Endothelial cell of umbilical vein (primary cell): Measurements from ENCODE around the gene EPO. TPM values are rescaled to one million over a fixed set of nuclear protein-coding genes. Genes with fewer than 3 reads are reported as not detected.

Source experiments
- Bru-seq: library from RNA; stranded (reverse); fragments of 400-500 nt; gene quantifications from one replicate; lab custom pipeline; 2021; lab: Mats Ljungman, UMichigan
- BruChase-seq, 2 experiments: library from RNA; stranded (reverse); fragments of 400-500 nt; gene quantifications; one replicate each; lab custom pipeline; 2021; lab: Mats Ljungman, UMichigan
- BruUV-seq: library from RNA; stranded (reverse); fragments of 400-500 nt; replicated peaks from 2 replicates; lab custom pipeline; 2021; lab: Mats Ljungman, UMichigan
- CTCF ChIA-PET: fragments of 300-600, 350-600 bp; sonication (Branson Sonifier 250); formaldehyde crosslinking; loops from one replicate; lab custom pipeline; 2021; ENCODE audit warnings: antibody characterized with exemption, inconsistent platforms; lab: Charles Lee
- POLR2A ChIA-PET: fragments of 300-600, 350-600 bp; sonication (Branson Sonifier 250); formaldehyde crosslinking; loops from one replicate; lab custom pipeline; 2021; ENCODE audit warnings: antibody characterized with exemption, inconsistent platforms; lab: Charles Lee
- DNase-seq: peaks from one replicate; pipeline ENCODE4 v3.0.0-alpha.2; 2011; ENCODE audit warnings: low read depth, low spot score
- FAIRE-seq: peaks from 2 replicates; lab custom pipeline; 2011; peaks lifted over from hg19 to GRCh38; lab: Jason Lieb, UNC
- H2AFZ ChIP-seq: 2 replicates; pipeline ENCODE4 v1.6.0; 2012; ENCODE audit warnings: low read depth, low read length, control low read depth, inconsistent platforms
- H3K27ac ChIP-seq: 2 replicates; pipeline ENCODE4 v1.5.1; 2011; ENCODE audit warnings: low read depth, mild to moderate bottlenecking, control low read depth, low read length, moderate library complexity; ENCODE audit not compliant: insufficient read depth
- H3K27me3 ChIP-seq, 2 experiments: 2 replicates each; pipeline versions ENCODE4 v1.6.0 to v1.6.1; 2011; ENCODE audit warnings: low read length in 2 of 2, mixed read lengths in 1 of 2; ENCODE audit not compliant: control insufficient read depth in 2 of 2, insufficient read depth in 2 of 2
- H3K36me3 ChIP-seq, 2 experiments: 2 replicates in 1 of 2; 3 replicates in 1 of 2; pipeline ENCODE4 v1.5.1; 2011; ENCODE audit warnings: low read length in 2 of 2, mild to moderate bottlenecking in 1 of 2, moderate library complexity in 1 of 2; ENCODE audit not compliant: control insufficient read depth in 2 of 2, insufficient read depth in 2 of 2; ENCODE audit errors: extremely low read depth in 1 of 2
- H3K4me1 ChIP-seq: 3 replicates; pipeline ENCODE4 v1.5.1; 2011; ENCODE audit warnings: mild to moderate bottlenecking, low read length; ENCODE audit not compliant: control insufficient read depth, insufficient read depth; ENCODE audit errors: extremely low read depth
- H3K4me2 ChIP-seq: 2 replicates; pipeline ENCODE4 v1.6.1; 2011; ENCODE audit warnings: low read length, control low read depth, mixed read lengths; ENCODE audit not compliant: insufficient read depth
- H3K4me3 ChIP-seq, 3 experiments: fragments of 200-600 bp in 1 of 3; sonication (generic), shearing (Covaris generic) in 1 of 3; replicated peaks in 1 of 3; 2 replicates each; pipeline ENCODE4 v1.5.1; 2011 to 2016; ENCODE audit warnings: control low read depth in 3 of 3, low read length in 3 of 3, mild to moderate bottlenecking in 2 of 3, inconsistent platforms in 1 of 3, low read depth in 1 of 3, moderate library complexity in 1 of 3; ENCODE audit not compliant: insufficient read depth in 1 of 3
- H3K79me2 ChIP-seq: 2 replicates; pipeline ENCODE4 v1.6.0; 2012; ENCODE audit warnings: low read length, inconsistent platforms; ENCODE audit not compliant: control insufficient read depth, insufficient read depth
- H3K9ac ChIP-seq: replicated peaks from 2 replicates; pipeline ENCODE3; 2011; ENCODE audit warnings: low read length, control low read depth; ENCODE audit not compliant: insufficient read depth; ENCODE audit errors: extremely low read depth
- H3K9me1 ChIP-seq: replicated peaks from 3 replicates; pipeline ENCODE4 v1.6.0; 2011; ENCODE audit warnings: mild to moderate bottlenecking, low read length; ENCODE audit not compliant: control insufficient read depth, insufficient read depth; ENCODE audit errors: extremely low read depth
- H3K9me3 ChIP-seq: replicated peaks from 2 replicates; pipeline ENCODE4 v1.5.1; 2012; ENCODE audit warnings: low read length, inconsistent platforms; ENCODE audit not compliant: control insufficient read depth, insufficient read depth
- H4K20me1 ChIP-seq: replicated peaks from 2 replicates; pipeline ENCODE3; 2011; ENCODE audit warnings: mild to moderate bottlenecking, low read length; ENCODE audit not compliant: control insufficient read depth, insufficient read depth; ENCODE audit errors: extremely low read depth
- CTCF ChIP-seq, 2 donors: IDR thresholded peaks; 1 replicate in 1 of 2; 2 replicates in 1 of 2; pipeline ENCODE4 v1.5.1; 2011; ENCODE audit warnings: low read length in 2 of 2, mild to moderate bottlenecking in 2 of 2, moderate library complexity in 2 of 2, control low read depth in 1 of 2, inconsistent platforms in 1 of 2, low read depth in 1 of 2; ENCODE audit not compliant: insufficient read depth in 1 of 2; ENCODE audit errors: extremely low read depth in 1 of 2
- EZH2 ChIP-seq: IDR thresholded peaks from 2 replicates; pipeline ENCODE4 v1.6.1; 2012; ENCODE audit warnings: borderline replicate concordance, low read depth, mild to moderate bottlenecking, moderate library complexity, low read length, inconsistent platforms; ENCODE audit not compliant: severe bottlenecking
- GATA2 ChIP-seq: IDR thresholded peaks from 2 replicates; pipeline ENCODE4 v1.7.0; 2011; ENCODE audit warnings: low read depth, mild to moderate bottlenecking, moderate library complexity, mixed read lengths, low read length; ENCODE audit not compliant: insufficient read length, insufficient read depth
- dilution Hi-C: fragments of 300-500 bp; cut with MboI; formaldehyde crosslinking; loops from one replicate; pipeline ENCODE4 v1.15.0; 2019; ENCODE audit warnings: low sequenced_read_pairs; ENCODE audit not compliant: extremely low pct_ligation_motif_present
- intact Hi-C: fragments of 100-400 bp; cut with micrococcal nuclease; formaldehyde crosslinking; loops from one replicate; pipeline ENCODE4 v1.10.0; 2022
- long read RNA-seq: library from polyadenylated mRNA; stranded (forward); transcript quantifications from one replicate; pipeline ENCODE4 v2.0.0, GENCODE V29; 2021
- polyA minus RNA-seq, 3 experiments: library from RNA; depleted of rRNA, polyadenylated mRNA; stranded (reverse); fragments of >200 nt; gene quantifications; 1 replicate in 1 of 3; 2 replicates in 2 of 3; pipeline ENCODE4 v1.2.3, GENCODE V29; 2011
- polyA plus RNA-seq, 4 experiments: library from polyadenylated mRNA; depleted of rRNA in 3 of 4; stranded (reverse) in 3 of 4; unstranded in 1 of 4; fragments of >200 nt; gene quantifications; 2 replicates each; pipeline versions ENCODE4 v1.2.1 to v1.2.3, GENCODE V29; 2011 to 2012; ENCODE audit warnings: missing spikeins in 1 of 4
- total RNA-seq: library from RNA; stranded (reverse); gene quantifications from 2 replicates; pipeline ENCODE4 v1.2.3, GENCODE V29; 2021

The EPO gene
- total RNA-seq (not detected in 2 replicates), polyA plus RNA-seq (not detected in 2 replicates), polyA minus RNA-seq (not detected in 2 replicates), Bru-seq, nascent RNA (not detected), BruChase-seq, experiment 1, labeled RNA remaining after a 6-hour chase (percentile 14 among the genes with signal in this experiment), BruChase-seq, experiment 2, labeled RNA remaining after a 2-hour chase (percentile 24 among the genes with signal in this experiment)
- polyA plus RNA-seq (2011; cell fraction: cytosol; rRNA removed) = not detected in 2 replicates
- 0.48 TPM in 1 of 2 replicates, not detected in the other for polyA plus RNA-seq (2011; cell fraction: nucleus; rRNA removed)
- not detected in 2 replicates for polyA plus RNA-seq (2012)
- not detected for polyA minus RNA-seq (2011; cell fraction: cytosol; rRNA and poly(A)+ RNA removed)
- not detected in 2 replicates for polyA minus RNA-seq (2011; cell fraction: nucleus; rRNA and poly(A)+ RNA removed)
- long read RNA-seq = 0 reads

DNA sequence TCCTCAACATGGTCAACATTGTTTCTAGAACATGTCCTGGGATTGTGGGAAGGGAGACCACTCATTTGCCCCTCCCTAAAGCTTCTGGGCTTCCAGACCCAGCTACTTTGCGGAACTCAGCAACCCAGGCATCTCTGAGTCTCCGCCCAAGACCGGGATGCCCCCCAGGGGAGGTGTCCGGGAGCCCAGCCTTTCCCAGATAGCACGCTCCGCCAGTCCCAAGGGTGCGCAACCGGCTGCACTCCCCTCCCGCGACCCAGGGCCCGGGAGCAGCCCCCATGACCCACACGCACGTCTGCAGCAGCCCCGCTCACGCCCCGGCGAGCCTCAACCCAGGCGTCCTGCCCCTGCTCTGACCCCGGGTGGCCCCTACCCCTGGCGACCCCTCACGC lies at the start of gene EPO:
Gene EPO (plus strand): TSS at position 190 of the 392 bp plus-strand sequence. CDS start 513 bp downstream, outside the sequence.
- Histone ChIP-seq H3K9ac (no peak within 1 kb of the TSS), H3K9me1 (no peaks in the 10 kb centered on the region), H3K27ac (no peak within 1 kb of the TSS), H4K20me1 (no peaks in the 10 kb centered on the region), H2AFZ (no peak within 1 kb of the TSS), H3K4me3 (no peak within 1 kb of the TSS), H3K27me3 (peaks cover 27 to 33% of the 10 kb centered on the region in 2 experiments), H3K4me2 (no peak within 1 kb of the TSS), H3K4me1 (no peaks in the 10 kb centered on the region), H3K79me2 (no peaks in the 10 kb centered on the region), H3K36me3 (no peaks in the 10 kb centered on the region), H3K9me3 (no peaks in the 10 kb centered on the region)
- dilution Hi-C loops (loop anchor here (25.0 kb wide), 1 partner anchor 117 kb away; the partner anchor contains the start of gene EPHB4), intact Hi-C loops (no loop called here)
- CTCF ChIA-PET = interaction anchor here (1.2 kb wide), 1 partner anchor 108 kb away, joined by 3 read pairs; the partner anchor contains the start of gene MOSPD3
- TF ChIP-seq CTCF (IDR thresholded peaks at IDR 0.05; ENCODE audit: extremely low read depth in 1 of 2, insufficient read depth in 1 of 2, low read depth in 1 of 2, low read length in 2 of 2) = no peak
- TF ChIP-seq GATA2 = no peak
- TF ChIP-seq EZH2 = peak; percentile 10
- DNase-seq (no peak), FAIRE-seq (no peak)
- POLR2A ChIA-PET = no interaction called here
- BruUV-seq = no TSS peak
